ENCODE data around the gene GEMIN7. TPM values are rescaled to one million over a fixed set of nuclear protein-coding genes. Genes with fewer than 3 reads are reported as not detected.

The GEMIN7 gene, protein sequence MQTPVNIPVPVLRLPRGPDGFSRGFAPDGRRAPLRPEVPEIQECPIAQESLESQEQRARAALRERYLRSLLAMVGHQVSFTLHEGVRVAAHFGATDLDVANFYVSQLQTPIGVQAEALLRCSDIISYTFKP
- total RNA-seq (10 to 100 TPM; 10.0 to 16.2 TPM), polyA plus RNA-seq (10 to 100 TPM; 22.7 to 25.2 TPM)

DNA sequence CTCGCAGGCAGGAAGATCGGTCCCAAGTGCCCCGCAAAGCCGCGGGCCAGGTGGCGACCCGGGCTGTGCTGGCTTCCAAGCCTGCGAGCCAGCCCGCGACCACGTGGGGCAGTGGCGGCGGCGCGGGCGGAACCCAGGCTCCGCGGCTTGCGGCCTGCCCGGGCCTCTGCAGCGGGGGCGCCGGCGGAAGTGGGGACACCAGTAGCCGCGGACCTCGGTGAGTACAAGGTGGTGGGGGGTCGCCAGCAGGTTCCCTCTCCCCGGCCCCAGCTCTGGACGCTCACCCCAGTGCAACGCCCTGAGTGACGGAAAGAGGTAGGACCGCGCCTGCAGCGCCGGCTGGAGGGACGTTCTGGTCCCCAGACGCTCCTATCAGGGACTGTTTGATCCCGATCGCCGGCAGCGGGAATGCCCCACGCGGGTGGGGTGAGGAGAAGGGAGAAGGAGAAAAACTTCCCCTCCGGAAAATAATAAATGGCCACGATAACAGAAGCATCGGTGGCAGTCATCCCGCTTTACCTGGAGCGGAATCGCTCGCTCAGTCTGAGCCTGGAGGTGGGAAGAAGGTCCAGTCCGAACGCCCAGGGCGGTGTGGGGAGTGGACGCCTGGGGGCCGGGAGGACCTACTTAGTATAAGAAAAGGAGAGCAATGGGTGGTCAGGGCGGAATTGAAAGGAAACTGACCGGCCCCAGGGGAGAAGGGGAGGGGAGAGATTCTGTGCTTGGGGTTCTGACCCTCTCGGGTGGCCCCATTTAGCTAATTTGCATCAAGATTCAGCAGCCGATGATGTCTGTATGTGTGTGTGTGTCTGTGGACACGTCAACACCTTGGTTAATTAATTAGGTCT, at the start of gene GEMIN7:
GEMIN7 (plus strand) TSS at position 198 of the 848 bp plus-strand sequence. CDS start 10,855 bp downstream, outside the sequence.
- H3K4me3 ChIP-seq (ENCODE audit: low read depth in 1 of 3, low read length in 3 of 3), result peak within 1 kb of the TSS; percentile 78 to 94 (median 87)
- peak within 1 kb of the TSS; percentile 81 to 85 for H3K9ac ChIP-seq (ENCODE audit: low read depth in 1 of 2, low read length in 2 of 2)
- peak; percentile 84 for DNase-seq (ENCODE audit: low spot score)
- peak within 1 kb of the TSS; percentile 52 to 74 for H3K27ac ChIP-seq (ENCODE audit: low read depth in 1 of 2, low read length in 2 of 2)
- peaks cover 6 to 28% (median 19%) of the 10 kb centered on the region in 4 donors for H3K4me1 ChIP-seq (ENCODE audit: control insufficient read depth in 4 of 4, insufficient read depth in 4 of 4, low read length in 3 of 4)
- no peaks in the 10 kb centered on the region for H3K27me3 ChIP-seq (ENCODE audit: control insufficient read depth in 4 of 4, insufficient read depth in 4 of 4, low read length in 3 of 4)
- TF ChIP-seq NR2F2 (IDR thresholded peaks at IDR 0.05), result no peak
- no peak for TF ChIP-seq ATF3 (IDR thresholded peaks at IDR 0.05)
- TF ChIP-seq RAD21 (IDR thresholded peaks at IDR 0.05), result peak in 1 of 2 donors; percentile 5
- TF ChIP-seq SP1 (IDR thresholded peaks at IDR 0.05), result no peak
- no peak for TF ChIP-seq CTCF (IDR thresholded peaks at IDR 0.05; ENCODE audit: low read depth, low read length, missing input control)
- TF ChIP-seq, protein P1, sequence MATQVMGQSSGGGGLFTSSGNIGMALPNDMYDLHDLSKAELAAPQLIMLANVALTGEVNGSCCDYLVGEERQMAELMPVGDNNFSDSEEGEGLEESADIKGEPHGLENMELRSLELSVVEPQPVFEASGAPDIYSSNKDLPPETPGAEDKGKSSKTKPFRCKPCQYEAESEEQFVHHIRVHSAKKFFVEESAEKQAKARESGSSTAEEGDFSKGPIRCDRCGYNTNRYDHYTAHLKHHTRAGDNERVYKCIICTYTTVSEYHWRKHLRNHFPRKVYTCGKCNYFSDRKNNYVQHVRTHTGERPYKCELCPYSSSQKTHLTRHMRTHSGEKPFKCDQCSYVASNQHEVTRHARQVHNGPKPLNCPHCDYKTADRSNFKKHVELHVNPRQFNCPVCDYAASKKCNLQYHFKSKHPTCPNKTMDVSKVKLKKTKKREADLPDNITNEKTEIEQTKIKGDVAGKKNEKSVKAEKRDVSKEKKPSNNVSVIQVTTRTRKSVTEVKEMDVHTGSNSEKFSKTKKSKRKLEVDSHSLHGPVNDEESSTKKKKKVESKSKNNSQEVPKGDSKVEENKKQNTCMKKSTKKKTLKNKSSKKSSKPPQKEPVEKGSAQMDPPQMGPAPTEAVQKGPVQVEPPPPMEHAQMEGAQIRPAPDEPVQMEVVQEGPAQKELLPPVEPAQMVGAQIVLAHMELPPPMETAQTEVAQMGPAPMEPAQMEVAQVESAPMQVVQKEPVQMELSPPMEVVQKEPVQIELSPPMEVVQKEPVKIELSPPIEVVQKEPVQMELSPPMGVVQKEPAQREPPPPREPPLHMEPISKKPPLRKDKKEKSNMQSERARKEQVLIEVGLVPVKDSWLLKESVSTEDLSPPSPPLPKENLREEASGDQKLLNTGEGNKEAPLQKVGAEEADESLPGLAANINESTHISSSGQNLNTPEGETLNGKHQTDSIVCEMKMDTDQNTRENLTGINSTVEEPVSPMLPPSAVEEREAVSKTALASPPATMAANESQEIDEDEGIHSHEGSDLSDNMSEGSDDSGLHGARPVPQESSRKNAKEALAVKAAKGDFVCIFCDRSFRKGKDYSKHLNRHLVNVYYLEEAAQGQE (IDR thresholded peaks at IDR 0.05), result peak; percentile 15
- TF ChIP-seq FOXA1 (IDR thresholded peaks at IDR 0.05), result no peak
- TF ChIP-seq YY1 (IDR thresholded peaks at IDR 0.05), result no peak
- TF ChIP-seq FOXA2 (IDR thresholded peaks at IDR 0.05), result no peak
- TF ChIP-seq GABPA (IDR thresholded peaks at IDR 0.05 in 1 of 2, conservative IDR thresholded peaks at IDR 0.05 in 1 of 2), result peak; percentile 74 to 90
- under 1% methylated on average over 61 of the region's 61 CpGs for WGBS
- peaks cover 0 to 8% (median 6%) of the 10 kb centered on the region in 4 donors for H3K36me3 ChIP-seq (ENCODE audit: control insufficient read depth in 4 of 4, insufficient read depth in 3 of 4, low read depth in 1 of 4, low read length in 3 of 4)
- no peaks in the 10 kb centered on the region for H3K9me3 ChIP-seq (ENCODE audit: control insufficient read depth in 4 of 4, low read length in 3 of 4)

- Histone ChIP-seq H3K9ac (ENCODE audit: low read depth in 1 of 2, low read length in 2 of 2) (no peak overlapping the region), H3K27me3 (ENCODE audit: control insufficient read depth in 4 of 4, insufficient read depth in 4 of 4, low read length in 3 of 4) (no peaks in the 10 kb centered on the region), H3K4me1 (ENCODE audit: control insufficient read depth in 4 of 4, insufficient read depth in 4 of 4, low read length in 3 of 4) (no peaks in the 10 kb centered on the region), H3K9me3 (ENCODE audit: control insufficient read depth in 4 of 4, low read length in 3 of 4) (no peaks in the 10 kb centered on the region), H3K36me3 (ENCODE audit: control insufficient read depth in 4 of 4, insufficient read depth in 3 of 4, low read depth in 1 of 4, low read length in 3 of 4) (peaks cover 3 to 31% (median 21%) of the 10 kb centered on the region in 4 donors), H3K4me3 (ENCODE audit: low read depth in 1 of 3, low read length in 3 of 3) (no peak overlapping the region), H3K27ac (ENCODE audit: low read depth in 1 of 2, low read length in 2 of 2) (no peak overlapping the region)
- no peak for DNase-seq (ENCODE audit: low spot score)
- 96% methylated on average over 6 of the region's 6 CpGs for WGBS
- TF ChIP-seq HNF4G (IDR thresholded peaks at IDR 0.05), result no peak
- no peak for TF ChIP-seq RAD21 (IDR thresholded peaks at IDR 0.05)
- no peak for TF ChIP-seq RXRA (IDR thresholded peaks at IDR 0.05)
- TF ChIP-seq FOXA2 (IDR thresholded peaks at IDR 0.05), result no peak
- TF ChIP-seq YY1 (IDR thresholded peaks at IDR 0.05), result no peak
- no peak for TF ChIP-seq CTCF (IDR thresholded peaks at IDR 0.05; ENCODE audit: low read depth, low read length, missing input control)
- no peak for TF ChIP-seq GABPA (IDR thresholded peaks at IDR 0.05 in 1 of 2, conservative IDR thresholded peaks at IDR 0.05 in 1 of 2)
- TF ChIP-seq ATF3 (IDR thresholded peaks at IDR 0.05), result no peak
- no peak for TF ChIP-seq EGR1 (IDR thresholded peaks at IDR 0.05; ENCODE audit: low read depth in 2 of 2)
- TF ChIP-seq JUND (IDR thresholded peaks at IDR 0.05), result no peak
- TF ChIP-seq SP1 (IDR thresholded peaks at IDR 0.05), result no peak
- TF ChIP-seq NR2F2 (IDR thresholded peaks at IDR 0.05), result no peak
- no peak for TF ChIP-seq FOXA1 (IDR thresholded peaks at IDR 0.05)
- TF ChIP-seq, protein P1 (IDR thresholded peaks at IDR 0.05), result no peak
Observed at GRCh38 chr19:45030825-45031224, 48.2 kb upstream of the GEMIN7 start.
